PC-9 (cell line): ENCODE measurements around the gene NFIA.

Experiments
- EZH2 ChIP-seq: fragments of 200-600 bp; sonication (generic); IDR thresholded peaks from 2 replicates; pipeline ENCODE4 v1.8.0; 2017; ENCODE audit warnings: antibody characterized with exemption, low read depth
- TF ChIP-seq, protein P1 (sequence below): fragments of 200-600 bp; sonication (generic); conservative IDR thresholded peaks from 2 replicates; pipeline ENCODE4 v1.6.1; 2017; ENCODE audit warnings: mixed run types, antibody characterized with exemption, mild to moderate bottlenecking, moderate library complexity

DNA sequence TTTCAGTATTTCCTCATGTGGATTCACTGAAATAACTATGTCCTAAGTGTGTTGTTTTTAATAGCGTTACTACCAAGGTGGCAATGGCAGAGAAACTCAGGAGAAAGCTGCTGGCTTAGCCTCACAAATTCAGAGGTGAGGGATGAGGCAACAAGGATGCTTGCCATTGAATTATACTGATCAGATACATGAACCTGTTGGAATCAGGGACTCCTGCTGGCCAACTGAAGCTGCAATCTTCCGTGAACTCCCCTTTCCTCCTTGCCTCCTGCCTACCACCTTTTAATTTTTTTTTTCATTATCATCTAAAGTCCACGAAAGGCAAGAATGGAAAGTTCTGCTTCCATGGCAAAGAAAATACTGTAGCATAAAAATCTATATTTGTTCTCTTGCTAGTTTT lies 254.7 kb downstream of the NFIA start:
- TF ChIP-seq, protein P1, sequence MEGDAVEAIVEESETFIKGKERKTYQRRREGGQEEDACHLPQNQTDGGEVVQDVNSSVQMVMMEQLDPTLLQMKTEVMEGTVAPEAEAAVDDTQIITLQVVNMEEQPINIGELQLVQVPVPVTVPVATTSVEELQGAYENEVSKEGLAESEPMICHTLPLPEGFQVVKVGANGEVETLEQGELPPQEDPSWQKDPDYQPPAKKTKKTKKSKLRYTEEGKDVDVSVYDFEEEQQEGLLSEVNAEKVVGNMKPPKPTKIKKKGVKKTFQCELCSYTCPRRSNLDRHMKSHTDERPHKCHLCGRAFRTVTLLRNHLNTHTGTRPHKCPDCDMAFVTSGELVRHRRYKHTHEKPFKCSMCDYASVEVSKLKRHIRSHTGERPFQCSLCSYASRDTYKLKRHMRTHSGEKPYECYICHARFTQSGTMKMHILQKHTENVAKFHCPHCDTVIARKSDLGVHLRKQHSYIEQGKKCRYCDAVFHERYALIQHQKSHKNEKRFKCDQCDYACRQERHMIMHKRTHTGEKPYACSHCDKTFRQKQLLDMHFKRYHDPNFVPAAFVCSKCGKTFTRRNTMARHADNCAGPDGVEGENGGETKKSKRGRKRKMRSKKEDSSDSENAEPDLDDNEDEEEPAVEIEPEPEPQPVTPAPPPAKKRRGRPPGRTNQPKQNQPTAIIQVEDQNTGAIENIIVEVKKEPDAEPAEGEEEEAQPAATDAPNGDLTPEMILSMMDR = no peak
- TF ChIP-seq EZH2 = no peak
